Activated naive CD8-positive, alpha-beta T cell treated with anti-CD3 and anti-CD28 coated beads, Interleukin-2, amount 10 ng/mL, durations not matched to agents 7 days and 5 days (primary cell): Measurements from ENCODE around the gene PRR36. TPM values are rescaled to one million over a fixed set of nuclear protein-coding genes. Genes with fewer than 3 reads are reported as not detected.
"Not testable (repeated sequence)": the region's sequence is repeated elsewhere in the genome, so short reads cannot be mapped to it uniquely, and the experiment has no call there.

Source experiments
- ATAC-seq: fragments of 150-1000 bp; cut with Tn5 transposase; one replicate; pipeline ENCODE4 v1.10.0; 2021; ENCODE audit warnings: low read depth, moderate library complexity
- POLR2A ChIA-PET: fragments of 350-600 bp; sonication (Branson Sonifier 250); formaldehyde crosslinking; loops from one replicate; lab custom pipeline; 2021; ENCODE audit warnings: antibody characterized with exemption; lab: Charles Lee
- DNase-seq: peaks from one replicate; pipeline ENCODE4 v3.0.0; 2021
- H3K27ac Mint-ChIP-seq: one replicate; pipeline ENCODE4 v1.8.0; 2022; ENCODE audit warnings: mild to moderate bottlenecking, mixed read lengths
- H3K27me3 Mint-ChIP-seq: one replicate; pipeline ENCODE4 v1.8.0; 2022; ENCODE audit warnings: mild to moderate bottlenecking, moderate library complexity, mixed read lengths
- H3K36me3 Mint-ChIP-seq: one replicate; pipeline ENCODE4 v1.8.0; 2021; ENCODE audit warnings: mild to moderate bottlenecking, mixed read lengths
- H3K4me1 Mint-ChIP-seq: one replicate; pipeline ENCODE4 v1.8.0; 2021; ENCODE audit warnings: mixed read lengths
- H3K4me3 Mint-ChIP-seq: one replicate; pipeline ENCODE4 v1.8.0; 2022; ENCODE audit warnings: mild to moderate bottlenecking, moderate library complexity, mixed read lengths
- H3K9me3 Mint-ChIP-seq: one replicate; pipeline ENCODE4 v1.8.0; 2021; ENCODE audit warnings: mixed read lengths
- total RNA-seq, 2 experiments: library from RNA; stranded (reverse); gene quantifications; one replicate each; pipeline ENCODE4 v1.2.3, GENCODE V29; 2021

The PRR36 gene
- total RNA-seq, 2 experiments from 2014 or later = 0.40 to 0.78 TPM

- H3K36me3 Mint-ChIP-seq = peaks cover 2% of the 10 kb centered on the region
- H3K27ac Mint-ChIP-seq = no peak overlapping the region
- H3K9me3 Mint-ChIP-seq = no peaks in the 10 kb centered on the region
- ATAC-seq (no peak), DNase-seq (no peak)
- no peaks in the 10 kb centered on the region for H3K27me3 Mint-ChIP-seq
- POLR2A ChIA-PET = interaction anchor here (0.7 kb wide), 1 partner anchor 19 kb away, joined by 3 read pairs; no protein-coding TSS in a partner anchor
- peaks cover 15% of the 10 kb centered on the region for H3K4me1 Mint-ChIP-seq
- no peak overlapping the region for H3K4me3 Mint-ChIP-seq
These were observed 27.1 kb upstream of the PRR36 start for GRCh38 chr19:7901337-7901736.

- POLR2A ChIA-PET = no interaction called here
- H3K27ac Mint-ChIP-seq = no peak overlapping the region
- ATAC-seq (no peak), DNase-seq (no peak)
- no peaks in the 10 kb centered on the region for H3K9me3 Mint-ChIP-seq
- H3K4me3 Mint-ChIP-seq = no peak overlapping the region
- H3K27me3 Mint-ChIP-seq = no peaks in the 10 kb centered on the region
- H3K4me1 Mint-ChIP-seq = peaks cover 15% of the 10 kb centered on the region
- peaks cover 2% of the 10 kb centered on the region for H3K36me3 Mint-ChIP-seq
These were observed 26.7 kb upstream of the PRR36 start for GRCh38 chr19:7900931-7901330.

- Mint-ChIP-seq H3K36me3 (no peaks in the 10 kb centered on the region), H3K27me3 (no peaks in the 10 kb centered on the region), H3K9me3 (no peaks in the 10 kb centered on the region), H3K27ac (no peak overlapping the region), H3K4me1 (peaks cover 13% of the 10 kb centered on the region), H3K4me3 (no peak overlapping the region)
- DNase-seq (no peak), ATAC-seq (no peak)
- POLR2A ChIA-PET = no interaction called here
These were observed 26.2 kb upstream of the PRR36 start for GRCh38 chr19:7900401-7900870.

GRCh38 chr19:7899751-7900378, 25.7 kb upstream of the PRR36 start:
- H3K27ac Mint-ChIP-seq = no peak overlapping the region

GRCh38 chr19:7898967-7899366, 24.8 kb upstream of the PRR36 start:
- Mint-ChIP-seq H3K9me3 (no peaks in the 10 kb centered on the region), H3K27ac (no peak overlapping the region), H3K36me3 (no peaks in the 10 kb centered on the region), H3K4me3 (no peak overlapping the region), H3K4me1 (peaks cover 7% of the 10 kb centered on the region), H3K27me3 (no peaks in the 10 kb centered on the region)
- DNase-seq (no peak), ATAC-seq (no peak)
- POLR2A ChIA-PET = interaction anchor here (1.3 kb wide), 1 partner anchor 21 kb away, joined by 3 read pairs; the partner anchor contains the start of gene SNAPC2

More at GRCh38 chr19:7899751-7900378, 25.7 kb upstream of the PRR36 start:
- H3K9me3 Mint-ChIP-seq = no peaks in the 10 kb centered on the region
- H3K27me3 Mint-ChIP-seq = no peaks in the 10 kb centered on the region
- peaks cover 9% of the 10 kb centered on the region for H3K4me1 Mint-ChIP-seq
- ATAC-seq (no peak), DNase-seq (no peak)
- no peak overlapping the region for H3K4me3 Mint-ChIP-seq
- no peaks in the 10 kb centered on the region for H3K36me3 Mint-ChIP-seq
- POLR2A ChIA-PET = interaction anchor here (1.3 kb wide), 1 partner anchor 21 kb away, joined by 3 read pairs; the partner anchor contains the start of gene SNAPC2

GRCh38 chr19:7897292-7897691, 23.1 kb upstream of the PRR36 start:
- POLR2A ChIA-PET = interaction anchor here (0.6 kb wide), 1 partner anchor 422 kb away, joined by 3 read pairs; no protein-coding TSS in a partner anchor
- no peak overlapping the region for H3K27ac Mint-ChIP-seq

GRCh38 chr19:7895565-7895964, 21.4 kb upstream of the PRR36 start:
- no peak for ATAC-seq
- Mint-ChIP-seq H3K9me3 (no peaks in the 10 kb centered on the region), H3K27me3 (peaks cover 4% of the 10 kb centered on the region), H3K4me1 (peaks cover 7% of the 10 kb centered on the region), H3K36me3 (no peaks in the 10 kb centered on the region), H3K27ac (no peak overlapping the region), H3K4me3 (no peak overlapping the region)
- no peak for DNase-seq
- POLR2A ChIA-PET = no interaction called here

More at GRCh38 chr19:7897292-7897691, 23.1 kb upstream of the PRR36 start:
- Mint-ChIP-seq H3K27me3 (no peaks in the 10 kb centered on the region), H3K4me3 (no peak overlapping the region), H3K4me1 (peaks cover 7% of the 10 kb centered on the region), H3K36me3 (no peaks in the 10 kb centered on the region), H3K9me3 (no peaks in the 10 kb centered on the region)
- no peak for DNase-seq
- no peak for ATAC-seq

- Mint-ChIP-seq H3K27me3 (peaks cover 4% of the 10 kb centered on the region), H3K9me3 (no peaks in the 10 kb centered on the region), H3K4me3 (no peak overlapping the region), H3K4me1 (peaks cover 7% of the 10 kb centered on the region), H3K36me3 (no peaks in the 10 kb centered on the region), H3K27ac (no peak overlapping the region)
- ATAC-seq (no peak), DNase-seq (no peak)
- POLR2A ChIA-PET = no interaction called here
These were observed 20.6 kb upstream of the PRR36 start for GRCh38 chr19:7894612-7895309.

- H3K36me3 Mint-ChIP-seq, DNase-seq, H3K4me1 Mint-ChIP-seq, H3K4me3 Mint-ChIP-seq, H3K27ac Mint-ChIP-seq, POLR2A ChIA-PET, ATAC-seq, H3K9me3 Mint-ChIP-seq: not testable (repeated sequence)
- H3K27me3 Mint-ChIP-seq = peaks cover 12% of the 10 kb centered on the region
These were observed 19.3 kb upstream of the PRR36 start for GRCh38 chr19:7893362-7894101.

- H3K4me3 Mint-ChIP-seq = no peak overlapping the region
These were observed 14.6 kb upstream of the PRR36 start for GRCh38 chr19:7888826-7889217.

GRCh38 chr19:7888145-7888825, 14.1 kb upstream of the PRR36 start, which contains the start of gene LRRC8E:
Gene LRRC8E (plus strand): TSS chr19:7888510. CDS start chr19:7895604, 7,094 bp downstream.
- POLR2A ChIA-PET = no interaction called here
- Mint-ChIP-seq H3K27me3 (peaks cover 23% of the 10 kb centered on the region), H3K36me3 (no peaks in the 10 kb centered on the region), H3K4me1 (peaks cover 5% of the 10 kb centered on the region), H3K4me3 (no peak within 1 kb of the TSS), H3K9me3 (no peaks in the 10 kb centered on the region), H3K27ac (no peak within 1 kb of the TSS)
- ATAC-seq = peak; percentile 79
- DNase-seq = no peak

More at GRCh38 chr19:7888826-7889217, 14.6 kb upstream of the PRR36 start:
- H3K27me3 Mint-ChIP-seq = peaks cover 23% of the 10 kb centered on the region
- no peak for ATAC-seq
- no peak for DNase-seq
- H3K36me3 Mint-ChIP-seq = no peaks in the 10 kb centered on the region
- H3K9me3 Mint-ChIP-seq = no peaks in the 10 kb centered on the region
- POLR2A ChIA-PET = no interaction called here
- H3K27ac Mint-ChIP-seq = no peak overlapping the region
- peaks cover 5% of the 10 kb centered on the region for H3K4me1 Mint-ChIP-seq

- ATAC-seq = no peak
- POLR2A ChIA-PET = no interaction called here
- H3K4me1 Mint-ChIP-seq = peaks cover 5% of the 10 kb centered on the region
- no peak overlapping the region for H3K4me3 Mint-ChIP-seq
- no peak for DNase-seq
- no peak overlapping the region for H3K27ac Mint-ChIP-seq
- no peaks in the 10 kb centered on the region for H3K36me3 Mint-ChIP-seq
- peaks cover 23% of the 10 kb centered on the region for H3K27me3 Mint-ChIP-seq
- no peaks in the 10 kb centered on the region for H3K9me3 Mint-ChIP-seq
These were observed 13.4 kb upstream of the PRR36 start for GRCh38 chr19:7887408-7888144.
